IPS-NIHi7 (cell line): Measurements from ENCODE around the gene UQCR10.

Experiments
- DNase-seq: peaks from one replicate; pipeline ENCODE4 v3.0.0; 2012; ENCODE audit warnings: mixed read lengths; ENCODE audit errors: extremely low spot score

UQCR10 gene

GRCh38 chr22:29762263-29762662, 4.9 kb upstream of the UQCR10 start:
- DNase-seq = no peak

- DNase-seq = no peak
Measured at GRCh38 chr22:29765905-29766631, 1.1 kb upstream of the UQCR10 start.

DNA sequence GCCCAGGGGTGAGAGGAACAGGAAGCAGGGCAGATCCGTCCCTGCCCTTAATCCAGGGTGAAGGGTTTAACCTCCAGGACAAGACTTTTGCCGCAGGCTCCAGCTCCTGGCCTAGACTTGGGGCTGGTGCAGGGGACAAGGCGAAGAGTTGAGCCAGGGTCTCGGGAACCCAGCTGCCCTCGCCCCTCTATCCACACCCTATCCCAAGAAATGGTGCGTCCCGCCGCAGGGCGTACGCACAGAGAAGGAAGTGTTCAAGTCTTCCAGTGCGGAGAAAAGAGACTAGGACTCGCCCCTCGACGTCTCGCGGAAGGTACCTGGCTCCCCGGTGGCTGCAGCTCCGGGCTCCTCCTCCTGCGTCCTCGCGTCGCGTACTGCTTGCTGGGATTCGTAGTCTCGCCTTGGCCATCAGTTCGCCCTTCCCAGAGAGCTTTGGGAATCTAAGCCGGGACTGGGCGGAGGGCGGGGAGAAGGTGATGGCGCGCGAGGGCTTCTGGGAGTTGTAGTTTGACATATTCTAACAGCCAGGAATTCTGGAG, 468 bp upstream of the UQCR10 start, which contains the start of gene ZMAT5:
ZMAT5 (minus strand) TSS at position 376 of the 539 bp plus-strand sequence. CDS start 18,463 bp downstream, outside the sequence.
- peak; percentile 100 for DNase-seq

- no peak for DNase-seq
Measured at GRCh38 chr22:29768052-29768693, 1.0 kb downstream of the UQCR10 start.

GRCh38 chr22:29769723-29770321, 2.7 kb downstream of the UQCR10 start:
- DNase-seq = no peak

GRCh38 chr22:29772170-29772641, 5.0 kb downstream of the UQCR10 start:
- DNase-seq = peak; percentile 46

DNA sequence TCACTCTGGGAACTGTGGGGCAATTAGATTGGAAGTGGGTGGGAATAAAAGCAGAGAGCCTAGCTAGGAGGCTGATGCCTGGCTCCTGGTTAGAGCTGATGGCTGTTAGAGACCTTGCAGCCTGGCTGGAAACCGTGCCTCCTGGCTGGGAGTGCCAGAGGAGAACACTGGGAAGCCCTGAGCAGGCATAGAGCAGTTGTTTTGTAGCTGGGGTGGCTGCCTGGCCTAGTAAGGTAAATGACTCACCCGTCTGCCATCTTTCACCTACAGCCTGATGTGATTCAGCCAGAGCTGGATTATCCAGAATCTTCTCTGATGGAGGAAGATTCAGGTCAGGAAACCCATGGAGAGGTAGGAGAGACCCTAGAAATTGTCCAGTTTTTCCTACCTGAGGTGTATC, 6.1 kb downstream of the UQCR10 start:
- DNase-seq = peak; percentile 53

DNA sequence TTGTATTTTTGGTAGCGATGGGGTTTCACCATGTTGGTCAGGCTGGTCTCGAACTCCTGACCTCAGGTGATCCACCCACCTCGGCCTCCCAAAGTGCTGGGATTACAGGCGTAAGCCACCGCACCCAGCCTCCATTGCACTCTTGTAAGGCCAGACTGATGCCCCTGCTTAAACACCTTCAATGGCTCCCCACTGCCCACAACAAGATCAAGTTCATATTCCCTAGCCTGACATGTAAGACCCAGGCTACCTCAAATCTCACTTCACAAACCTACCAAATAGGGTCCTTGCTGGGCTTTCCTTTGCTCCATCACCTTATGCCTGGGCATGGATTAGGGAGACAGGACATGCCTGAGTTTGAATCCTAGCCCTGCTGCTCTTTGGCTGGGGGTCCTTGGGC, 13.1 kb downstream of the UQCR10 start:
- DNase-seq = no peak

- DNase-seq = peak; percentile 45
Measured at GRCh38 chr22:29780748-29781676, 13.8 kb downstream of the UQCR10 start.

- DNase-seq = no peak
Measured at GRCh38 chr22:29782061-29782845, 15.1 kb downstream of the UQCR10 start.

DNA sequence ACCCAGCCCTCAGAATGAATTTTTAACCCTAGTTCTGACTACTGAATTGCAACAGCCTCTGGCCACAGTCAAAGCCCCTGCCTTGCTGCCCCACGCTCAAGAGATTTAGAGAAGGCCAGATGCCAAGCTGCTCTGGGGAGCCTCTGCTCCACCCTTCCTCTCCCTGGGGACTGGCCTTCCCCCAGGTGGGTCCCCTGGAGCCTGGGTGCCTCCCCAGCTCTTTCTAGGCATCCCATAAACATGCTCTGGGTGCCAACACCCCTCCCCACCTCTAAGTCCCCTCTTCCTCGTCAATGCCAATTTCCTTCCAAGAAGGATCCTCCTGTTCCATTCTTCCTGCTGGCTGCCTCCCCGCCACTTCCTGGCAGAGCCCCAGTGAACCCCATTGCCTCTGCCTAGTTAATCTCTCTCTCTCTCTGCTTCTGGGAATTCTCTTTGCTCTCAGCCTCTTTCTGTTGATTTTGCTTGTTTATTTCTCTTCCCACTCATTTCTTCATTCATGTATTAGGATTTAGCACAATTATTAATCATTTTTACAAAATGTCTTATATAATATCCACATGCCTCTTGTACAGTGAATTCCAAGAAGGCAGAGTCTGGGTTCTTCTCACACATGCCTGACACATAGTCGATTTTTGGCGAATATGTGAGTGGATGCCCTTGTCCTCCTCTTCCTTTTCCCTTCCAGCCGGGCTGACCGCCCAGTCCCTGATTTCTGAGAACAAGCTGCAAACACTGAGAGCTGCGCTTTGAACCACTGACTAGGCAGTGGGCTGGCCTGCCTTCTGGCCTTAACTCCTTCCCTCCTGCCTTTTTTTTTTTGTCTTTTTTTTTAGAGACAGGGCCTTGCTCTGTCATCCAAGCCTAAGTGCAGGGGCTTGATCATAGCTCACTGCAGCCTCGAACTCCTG, 17.5 kb downstream of the UQCR10 start:
- no peak for DNase-seq

DNA sequence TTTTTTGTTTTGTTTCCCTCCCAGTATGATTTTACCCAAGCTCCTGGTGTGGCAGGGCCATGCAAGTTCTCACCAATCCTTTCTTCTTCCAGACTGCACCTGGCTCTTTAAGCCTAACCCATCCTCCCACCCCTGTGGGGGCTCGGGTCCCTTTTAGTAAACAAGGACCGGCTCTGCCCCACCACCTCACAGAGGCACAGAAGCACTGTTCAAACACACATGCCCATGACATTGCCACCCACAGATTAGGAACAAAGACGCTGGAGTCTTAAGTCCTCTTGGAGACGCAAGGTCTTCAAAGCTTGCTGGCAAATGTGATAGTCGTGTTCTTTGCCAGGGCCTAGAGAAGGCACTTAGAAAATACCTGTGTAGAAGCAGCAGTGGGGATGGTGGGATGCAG, 18.9 kb downstream of the UQCR10 start:
- no peak for DNase-seq

- no peak for DNase-seq
Measured at GRCh38 chr22:29787371-29787980, 20.3 kb downstream of the UQCR10 start.

DNA sequence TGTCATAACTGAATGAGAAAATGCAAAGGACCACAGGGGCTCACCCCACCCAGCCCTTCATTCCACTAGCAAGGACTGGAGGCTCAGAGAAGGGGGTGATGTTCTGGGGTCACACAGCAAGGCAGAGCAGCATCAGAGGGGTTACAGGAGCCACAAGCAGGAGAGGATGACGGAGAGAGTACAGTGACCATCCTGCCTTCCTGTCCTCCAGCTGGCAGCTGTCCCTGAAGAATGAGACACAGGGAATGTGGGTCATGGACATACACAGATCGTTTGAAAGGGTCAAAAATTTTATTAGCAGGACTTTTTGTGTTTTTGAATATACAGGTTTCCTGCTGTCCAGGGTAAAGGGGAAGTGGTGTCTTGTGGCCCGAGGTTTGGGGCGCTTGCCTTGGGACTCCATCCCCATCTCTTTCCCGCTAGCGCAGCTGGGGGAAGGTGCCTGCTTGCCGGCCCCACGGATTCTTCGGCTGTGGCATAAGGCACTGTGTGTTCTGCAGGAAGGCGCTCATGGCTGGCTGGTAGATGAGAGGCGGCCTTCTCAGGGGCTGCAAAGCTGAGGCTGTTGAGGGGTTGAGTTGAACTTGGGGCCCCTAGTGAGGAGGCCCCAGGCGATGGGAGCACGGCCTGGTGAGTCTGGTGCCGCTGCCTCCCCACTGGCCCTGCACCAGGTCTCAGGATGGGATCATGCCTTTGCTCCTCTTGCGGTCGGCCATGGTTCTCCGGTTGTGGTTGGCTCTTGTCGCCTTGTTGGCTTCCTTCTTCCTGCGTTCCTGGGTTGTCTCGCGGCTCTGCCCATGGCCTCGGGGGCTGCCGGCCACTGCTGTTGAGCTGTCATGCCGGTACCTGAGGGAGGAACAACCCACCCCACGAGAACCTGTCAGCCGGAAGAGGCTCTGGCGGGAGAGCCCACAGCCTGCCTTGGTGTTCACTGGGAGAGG, 21.4 kb downstream of the UQCR10 start:
- DNase-seq = no peak

DNA sequence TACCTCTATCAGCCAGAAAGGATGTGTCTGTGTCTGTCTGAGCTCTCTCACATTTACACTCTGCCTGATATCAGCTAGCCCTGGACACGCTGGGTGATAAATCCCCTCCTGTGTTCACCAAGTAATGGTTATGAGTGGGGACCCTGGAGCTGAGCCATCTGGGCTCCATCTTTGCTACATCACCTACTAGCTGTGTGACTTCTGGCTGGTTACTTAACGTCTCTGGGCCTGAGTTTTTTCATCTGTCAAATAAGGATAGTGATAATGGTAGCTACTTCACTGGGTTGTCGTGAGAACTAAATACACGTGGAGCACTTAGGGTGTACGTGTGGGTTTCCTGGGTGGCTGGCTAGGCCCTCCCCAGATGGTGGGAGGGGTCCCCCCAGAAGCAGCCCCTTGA, 22.9 kb downstream of the UQCR10 start:
- no peak for DNase-seq

GRCh38 chr22:29793396-29793795, 26.2 kb downstream of the UQCR10 start:
- no peak for DNase-seq

DNA sequence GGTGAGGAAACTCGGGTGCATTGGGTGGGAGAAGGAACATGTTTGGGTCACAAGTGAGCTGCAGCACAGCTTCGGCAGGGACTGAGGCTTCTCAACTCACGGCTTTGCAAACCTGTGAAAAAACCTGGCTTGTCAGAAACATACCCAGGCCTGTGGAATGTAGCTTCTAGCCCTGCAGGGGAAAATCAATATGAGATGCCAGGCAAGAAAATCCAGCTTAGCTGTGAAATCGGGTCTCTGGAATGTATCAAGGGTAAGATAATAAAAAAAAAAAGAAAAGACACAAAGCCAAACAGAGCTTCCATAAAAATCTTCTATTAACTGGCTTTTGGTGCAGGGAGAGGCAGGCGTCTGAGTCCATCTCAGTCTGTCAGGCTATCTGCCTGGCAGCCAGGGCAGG, 28.5 kb downstream of the UQCR10 start:
- DNase-seq = no peak

- no peak for DNase-seq
Measured at GRCh38 chr22:29797351-29797750, 30.2 kb downstream of the UQCR10 start.
